ENCODE results near the gene LAMB1. TPM values are rescaled to one million over a fixed set of nuclear protein-coding genes. Genes with fewer than 3 reads are reported as not detected.
A peak's percentile ranks its signal among the peaks of the same experiment; 100 is the strongest.

Gene LAMB1
- total and polyA plus RNA-seq, 9 donors, result 233 to 692 (median 529) TPM

DNA sequence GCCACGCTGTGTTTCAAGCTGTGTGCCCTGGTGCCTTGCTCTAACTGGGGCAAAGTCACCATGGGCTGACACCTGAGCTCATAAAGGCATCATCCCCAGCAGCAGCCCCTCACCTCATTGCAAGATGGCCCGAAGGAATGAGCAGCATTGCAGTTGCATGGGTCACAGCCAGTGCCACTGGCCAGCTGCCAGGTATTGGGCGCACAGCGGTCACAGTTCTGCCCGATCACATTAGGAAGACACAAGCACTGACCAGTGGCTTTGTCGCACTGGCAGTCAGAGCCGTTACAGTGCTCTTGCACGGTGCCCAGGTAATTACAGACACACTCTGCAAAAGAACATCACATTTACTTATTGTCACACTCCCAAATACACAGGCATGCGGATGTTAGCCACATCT is 51.1 kb downstream of the LAMB1 start:
- DNase-seq, result no peak
- H3K4me3 ChIP-seq (ENCODE audit: low read length), result no peak overlapping the region
- H3K27ac ChIP-seq (ENCODE audit: low read length), result no peak overlapping the region
- H3K36me3 ChIP-seq (ENCODE audit: control insufficient read depth, insufficient read depth, low read length), result peaks cover 74% of the 10 kb centered on the region
- H3K27me3 ChIP-seq (ENCODE audit: control insufficient read depth, insufficient read depth, low read length), result no peaks in the 10 kb centered on the region
- H3K9me3 ChIP-seq (replicated peaks; ENCODE audit: control insufficient read depth, low read depth, low read length), result no peaks in the 10 kb centered on the region
- 77% methylated on average over 8 of the region's 9 CpGs for WGBS (ENCODE audit: insufficient coverage)
- peaks cover 13% of the 10 kb centered on the region for H3K4me1 ChIP-seq (ENCODE audit: control insufficient read depth, insufficient read depth, low read length)

DNA sequence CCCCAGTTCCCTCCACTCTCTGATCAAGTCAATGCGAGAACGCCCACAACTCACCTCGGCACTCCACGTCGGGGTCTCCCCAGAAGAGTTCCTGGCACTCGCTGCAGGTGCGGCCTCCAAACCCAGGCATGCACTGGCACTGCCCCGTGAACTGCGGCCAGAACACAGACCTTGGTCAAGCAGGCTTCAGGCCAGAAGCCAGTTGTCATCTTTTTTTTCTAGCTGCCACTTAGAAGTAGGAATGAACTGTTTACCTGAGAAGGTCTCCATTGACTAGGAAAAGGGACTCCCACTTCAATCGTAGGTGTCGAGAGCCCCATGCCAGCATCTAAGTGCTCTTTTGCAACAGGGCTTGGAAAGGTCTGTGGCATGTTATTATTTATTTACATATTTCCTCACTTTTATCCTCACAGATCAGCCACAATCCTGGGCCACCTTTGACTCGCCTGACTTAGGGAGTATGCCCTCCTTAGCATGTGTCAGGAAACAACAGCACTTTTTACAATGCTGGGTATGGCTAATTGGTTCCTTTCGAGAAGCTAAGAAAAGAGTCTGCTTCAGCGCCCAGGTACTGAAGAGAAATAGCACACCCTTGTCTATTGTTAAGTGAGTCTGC is 51.7 kb downstream of the LAMB1 start:
- H3K27me3 ChIP-seq (ENCODE audit: control insufficient read depth, insufficient read depth, low read length), result no peaks in the 10 kb centered on the region
- H3K4me1 ChIP-seq (ENCODE audit: control insufficient read depth, insufficient read depth, low read length), result peaks cover 16% of the 10 kb centered on the region
- H3K36me3 ChIP-seq (ENCODE audit: control insufficient read depth, insufficient read depth, low read length), result peaks cover 74% of the 10 kb centered on the region
- no peaks in the 10 kb centered on the region for H3K9me3 ChIP-seq (replicated peaks; ENCODE audit: control insufficient read depth, low read depth, low read length)
- H3K27ac ChIP-seq (ENCODE audit: low read length), result no peak overlapping the region
- WGBS (ENCODE audit: insufficient coverage), result 95% methylated on average over 8 of the region's 14 CpGs
- no peak overlapping the region for H3K4me3 ChIP-seq (ENCODE audit: low read length)
- no peak for DNase-seq

DNA sequence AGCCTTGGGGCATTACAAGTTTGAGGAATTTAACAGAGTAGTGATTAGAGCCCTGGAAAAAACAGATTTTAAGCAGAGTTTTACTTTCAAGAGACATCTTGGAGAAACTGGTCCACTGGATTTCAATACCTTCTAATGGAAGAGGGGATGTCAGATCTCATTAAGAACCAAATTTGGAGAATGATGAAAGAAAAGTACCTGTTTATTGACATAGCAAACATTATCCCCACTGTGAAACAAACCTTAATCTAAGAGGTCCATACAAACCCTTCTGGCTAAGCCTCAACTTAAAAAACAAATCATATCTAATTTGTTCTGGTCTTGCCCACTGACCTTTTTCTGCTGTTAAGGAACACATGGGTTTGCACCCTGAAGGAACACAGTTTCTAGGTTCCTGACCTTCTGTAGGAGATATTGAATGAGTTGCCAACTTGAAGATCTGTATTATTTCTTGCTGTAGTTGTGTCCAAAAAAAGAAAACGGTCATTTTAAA is 53.5 kb downstream of the LAMB1 start:
- Histone ChIP-seq H3K36me3 (ENCODE audit: control insufficient read depth, insufficient read depth, low read length) (peaks cover 79% of the 10 kb centered on the region), H3K4me1 (ENCODE audit: control insufficient read depth, insufficient read depth, low read length) (peaks cover 27% of the 10 kb centered on the region)
- no CpG with 5 or more reads among the region's 1 CpG for WGBS (ENCODE audit: insufficient coverage)

DNA sequence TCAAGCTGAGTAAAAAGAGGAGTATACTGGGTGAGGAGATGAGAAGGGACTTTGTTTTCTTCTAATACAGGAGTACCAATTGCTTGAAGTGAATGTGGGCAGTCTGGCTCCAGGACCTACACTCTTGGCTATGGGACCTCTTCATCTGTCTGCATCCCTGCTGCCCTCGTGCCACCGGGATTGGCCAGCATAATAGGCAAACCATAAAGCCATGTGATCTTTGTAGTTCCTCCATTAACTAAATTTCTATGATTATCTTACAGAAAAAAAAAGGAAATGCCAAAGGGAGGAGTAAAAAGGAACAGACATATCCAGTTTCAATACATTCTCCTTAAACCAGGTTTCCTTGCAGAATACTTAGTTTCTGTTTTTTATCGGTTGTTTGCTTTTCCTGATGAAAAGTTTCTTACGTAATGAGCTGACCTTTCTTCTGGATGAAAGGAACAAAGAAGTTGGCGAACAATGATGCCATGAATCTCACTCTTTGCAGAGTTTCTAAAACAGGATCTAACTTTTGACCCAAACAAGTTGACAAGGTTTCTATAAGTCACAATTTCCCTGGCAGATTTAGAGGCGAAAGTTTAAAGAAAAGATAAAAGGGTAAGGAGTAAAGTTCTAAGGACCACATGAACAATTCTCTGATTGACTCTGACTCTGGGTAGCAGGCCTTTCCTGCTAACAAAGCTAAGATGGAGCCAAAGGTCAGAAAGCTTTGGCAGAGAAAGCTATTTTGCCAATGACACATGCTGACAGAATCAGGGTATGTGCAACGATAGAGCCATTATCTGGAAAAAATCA is 54.1 kb downstream of the LAMB1 start:
- WGBS (ENCODE audit: insufficient coverage), result 64% methylated on average over 3 of the region's 7 CpGs
- H3K27ac ChIP-seq (ENCODE audit: low read length), result no peak overlapping the region
- no peaks in the 10 kb centered on the region for H3K27me3 ChIP-seq (ENCODE audit: control insufficient read depth, insufficient read depth, low read length)
- no peaks in the 10 kb centered on the region for H3K9me3 ChIP-seq (replicated peaks; ENCODE audit: control insufficient read depth, low read depth, low read length)
- H3K4me1 ChIP-seq (ENCODE audit: control insufficient read depth, insufficient read depth, low read length), result peaks cover 30% of the 10 kb centered on the region
- no peak overlapping the region for H3K4me3 ChIP-seq (ENCODE audit: low read length)
- peaks cover 82% of the 10 kb centered on the region for H3K36me3 ChIP-seq (ENCODE audit: control insufficient read depth, insufficient read depth, low read length)
- DNase-seq, result no peak

More for the DNA sequence above, 53.5 kb downstream of the LAMB1 start:
- H3K4me3 ChIP-seq (ENCODE audit: low read length), result no peak overlapping the region
- no peaks in the 10 kb centered on the region for H3K27me3 ChIP-seq (ENCODE audit: control insufficient read depth, insufficient read depth, low read length)
- H3K27ac ChIP-seq (ENCODE audit: low read length), result no peak overlapping the region
- H3K9me3 ChIP-seq (replicated peaks; ENCODE audit: control insufficient read depth, low read depth, low read length), result no peaks in the 10 kb centered on the region
- no peak for DNase-seq

DNA sequence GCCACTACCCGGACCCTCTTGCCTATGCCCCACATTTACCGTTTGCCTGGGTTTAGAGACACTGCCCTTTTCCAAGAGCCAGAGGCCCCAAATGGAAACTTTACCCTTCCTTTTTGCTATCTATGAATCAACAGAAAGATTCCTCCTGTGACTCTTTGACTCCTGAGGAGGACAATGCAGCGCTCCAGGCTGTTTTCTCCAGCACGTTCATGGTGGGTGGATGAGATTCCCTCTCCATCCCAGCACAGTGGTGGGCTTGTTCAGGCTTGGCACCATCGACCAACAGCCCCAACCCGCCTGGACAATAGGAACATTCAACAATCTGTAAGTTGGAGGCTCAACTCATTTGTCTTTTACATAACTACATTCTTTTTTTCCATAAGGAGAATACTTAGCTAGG is 56.1 kb downstream of the LAMB1 start:
- H3K9me3 ChIP-seq (replicated peaks; ENCODE audit: control insufficient read depth, low read depth, low read length), result no peaks in the 10 kb centered on the region
- peaks cover 77% of the 10 kb centered on the region for H3K36me3 ChIP-seq (ENCODE audit: control insufficient read depth, insufficient read depth, low read length)
- H3K27me3 ChIP-seq (ENCODE audit: control insufficient read depth, insufficient read depth, low read length), result no peaks in the 10 kb centered on the region
- WGBS (ENCODE audit: insufficient coverage), result 80% methylated on average over 2 of the region's 6 CpGs
- DNase-seq, result no peak
- peaks cover 19% of the 10 kb centered on the region for H3K4me1 ChIP-seq (ENCODE audit: control insufficient read depth, insufficient read depth, low read length)
- no peak overlapping the region for H3K27ac ChIP-seq (ENCODE audit: low read length)
- H3K4me3 ChIP-seq (ENCODE audit: low read length), result no peak overlapping the region

DNA sequence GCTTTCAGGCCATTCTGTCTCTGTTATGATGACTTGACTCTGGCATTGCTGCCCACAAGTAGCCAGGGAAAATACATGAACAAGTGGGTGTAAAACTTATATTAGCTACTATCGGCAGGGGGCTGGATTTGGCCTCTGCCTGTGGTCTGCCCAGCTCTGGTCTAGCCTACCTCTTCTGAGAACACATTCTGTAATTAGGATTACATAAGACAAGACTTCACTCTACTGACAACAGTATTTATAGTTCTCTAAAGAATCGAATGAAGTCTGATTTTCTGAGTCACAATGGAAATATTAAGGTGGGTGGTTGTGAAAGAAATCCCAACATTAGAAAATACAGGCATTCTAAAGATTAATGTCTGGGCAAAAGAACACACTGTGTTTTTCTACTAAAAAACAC is 56.5 kb downstream of the LAMB1 start:
- WGBS (ENCODE audit: insufficient coverage), result no CpG with 5 or more reads among the region's 2 CpGs
- H3K4me1 ChIP-seq (ENCODE audit: control insufficient read depth, insufficient read depth, low read length), result peaks cover 18% of the 10 kb centered on the region
- H3K9me3 ChIP-seq (replicated peaks; ENCODE audit: control insufficient read depth, low read depth, low read length), result no peaks in the 10 kb centered on the region
- H3K27ac ChIP-seq (ENCODE audit: low read length), result no peak overlapping the region
- no peak for DNase-seq
- no peaks in the 10 kb centered on the region for H3K27me3 ChIP-seq (ENCODE audit: control insufficient read depth, insufficient read depth, low read length)
- no peak overlapping the region for H3K4me3 ChIP-seq (ENCODE audit: low read length)
- peaks cover 73% of the 10 kb centered on the region for H3K36me3 ChIP-seq (ENCODE audit: control insufficient read depth, insufficient read depth, low read length)

DNA sequence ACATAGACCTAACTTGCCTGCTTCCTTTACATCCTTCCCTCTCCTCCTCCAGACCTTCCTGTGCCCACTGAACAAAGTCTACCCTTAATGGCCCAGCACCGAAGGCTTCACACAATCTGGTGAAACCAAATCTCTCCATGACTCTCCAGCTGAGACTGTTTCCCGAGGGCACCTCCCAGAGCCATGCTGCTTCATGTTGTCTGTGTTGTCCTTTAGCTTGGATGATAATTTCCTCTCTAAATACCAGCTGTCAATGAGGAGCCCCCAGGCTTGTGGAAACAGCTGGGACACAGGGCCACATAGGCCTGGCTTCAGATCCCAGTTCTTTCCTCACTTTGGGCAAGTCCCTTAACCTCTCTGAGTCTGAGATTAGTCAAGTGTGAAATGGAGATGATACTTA is 57.6 kb downstream of the LAMB1 start:
- Histone ChIP-seq H3K4me1 (ENCODE audit: control insufficient read depth, insufficient read depth, low read length) (peaks cover 18% of the 10 kb centered on the region), H3K27ac (ENCODE audit: low read length) (no peak overlapping the region), H3K9me3 (replicated peaks; ENCODE audit: control insufficient read depth, low read depth, low read length) (no peaks in the 10 kb centered on the region), H3K4me3 (ENCODE audit: low read length) (no peak overlapping the region), H3K27me3 (ENCODE audit: control insufficient read depth, insufficient read depth, low read length) (no peaks in the 10 kb centered on the region), H3K36me3 (ENCODE audit: control insufficient read depth, insufficient read depth, low read length) (peaks cover 71% of the 10 kb centered on the region)
- DNase-seq, result no peak
- WGBS (ENCODE audit: insufficient coverage), result 67% methylated on average over 1 of the region's 2 CpGs

DNA sequence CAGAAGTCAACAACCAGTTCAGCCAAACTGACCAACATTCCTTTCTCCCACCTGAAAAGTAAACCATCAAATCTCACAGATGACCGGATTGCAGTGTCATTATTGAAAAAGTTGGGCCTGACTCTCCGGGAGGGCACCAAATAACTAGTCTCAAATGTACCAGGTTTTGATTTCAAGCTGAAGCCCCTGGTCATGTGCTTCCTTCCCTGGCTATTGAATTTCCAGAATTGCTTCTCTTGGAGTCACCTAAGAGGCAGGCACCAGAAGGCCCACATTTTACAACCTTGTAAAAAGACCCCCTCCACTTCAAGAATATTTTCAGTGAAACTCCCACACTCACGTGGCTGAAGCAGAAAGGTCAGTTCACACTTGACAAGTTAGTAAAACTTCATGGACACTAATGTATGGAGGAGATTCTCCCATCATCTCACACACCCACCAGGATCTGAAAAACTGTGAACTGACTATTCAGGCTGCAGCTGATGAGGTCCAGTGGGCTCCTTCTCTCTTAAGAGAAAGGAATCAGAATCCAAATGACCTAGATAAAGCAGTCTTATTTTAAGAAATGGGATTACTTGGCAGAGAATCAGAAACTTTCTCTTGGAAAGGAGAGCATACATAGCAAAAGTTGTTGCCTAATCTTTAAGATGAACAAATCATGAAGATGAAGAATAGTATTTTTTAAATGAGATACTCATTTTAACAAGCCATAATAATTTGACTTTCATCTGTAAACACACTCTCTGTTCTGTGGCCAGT is 58.4 kb downstream of the LAMB1 start:
- Histone ChIP-seq H3K27ac (ENCODE audit: low read length) (no peak overlapping the region), H3K4me3 (ENCODE audit: low read length) (no peak overlapping the region), H3K9me3 (replicated peaks; ENCODE audit: control insufficient read depth, low read depth, low read length) (no peaks in the 10 kb centered on the region), H3K27me3 (ENCODE audit: control insufficient read depth, insufficient read depth, low read length) (no peaks in the 10 kb centered on the region), H3K36me3 (ENCODE audit: control insufficient read depth, insufficient read depth, low read length) (peaks cover 74% of the 10 kb centered on the region), H3K4me1 (ENCODE audit: control insufficient read depth, insufficient read depth, low read length) (peaks cover 24% of the 10 kb centered on the region)
- peak; percentile 60 for DNase-seq
- WGBS (ENCODE audit: insufficient coverage), result 88% methylated on average over 2 of the region's 3 CpGs

DNA sequence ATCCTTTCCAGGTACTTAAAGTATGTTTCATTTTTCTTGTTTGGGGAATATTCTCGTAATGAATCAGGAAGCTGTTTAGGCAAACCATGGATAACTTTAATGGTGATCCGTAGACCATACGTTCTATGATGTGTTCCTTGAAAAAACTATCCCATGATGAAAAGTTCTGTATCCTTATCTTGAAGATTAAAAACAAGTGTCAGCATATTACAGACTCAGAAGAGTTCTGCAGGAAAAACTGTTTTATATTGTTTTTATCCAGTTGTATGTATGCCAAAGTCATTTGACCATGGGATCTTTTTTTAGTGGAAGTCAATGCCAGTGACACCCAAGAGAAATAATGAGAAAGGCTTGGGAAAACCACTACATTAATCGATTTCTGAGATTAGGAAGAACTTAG is 59.9 kb downstream of the LAMB1 start:
- H3K27ac ChIP-seq (ENCODE audit: low read length), result no peak overlapping the region
- H3K27me3 ChIP-seq (ENCODE audit: control insufficient read depth, insufficient read depth, low read length), result no peaks in the 10 kb centered on the region
- no peaks in the 10 kb centered on the region for H3K9me3 ChIP-seq (replicated peaks; ENCODE audit: control insufficient read depth, low read depth, low read length)
- H3K4me1 ChIP-seq (ENCODE audit: control insufficient read depth, insufficient read depth, low read length), result peaks cover 36% of the 10 kb centered on the region
- no peak for DNase-seq
- H3K36me3 ChIP-seq (ENCODE audit: control insufficient read depth, insufficient read depth, low read length), result peaks cover 71% of the 10 kb centered on the region
- WGBS (ENCODE audit: insufficient coverage), result no CpG with 5 or more reads among the region's 4 CpGs
- H3K4me3 ChIP-seq (ENCODE audit: low read length), result no peak overlapping the region

DNA sequence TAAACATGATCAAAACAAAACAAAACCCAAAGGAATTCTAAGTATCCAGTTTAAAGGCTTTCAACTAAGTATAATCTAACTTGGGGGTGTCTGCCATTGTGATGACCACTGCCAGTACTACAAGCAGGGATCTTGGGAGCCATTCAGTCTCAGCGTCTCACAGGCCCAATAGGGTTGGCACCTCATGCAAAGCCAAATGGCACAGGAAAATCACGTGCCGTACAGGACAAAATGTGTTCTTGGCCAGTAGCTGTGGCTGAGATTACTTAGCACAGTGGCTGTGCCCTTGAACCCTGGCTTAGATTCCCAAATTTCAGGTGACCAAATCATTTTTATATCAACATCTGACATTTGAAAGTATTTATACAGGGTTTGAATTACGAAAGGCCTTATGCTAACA is 62.0 kb downstream of the LAMB1 start:
- H3K4me3 ChIP-seq (ENCODE audit: low read length), result no peak overlapping the region
- peaks cover 64% of the 10 kb centered on the region for H3K36me3 ChIP-seq (ENCODE audit: control insufficient read depth, insufficient read depth, low read length)
- 56% methylated on average over 1 of the region's 4 CpGs for WGBS (ENCODE audit: insufficient coverage)
- H3K27ac ChIP-seq (ENCODE audit: low read length), result no peak overlapping the region
- no peaks in the 10 kb centered on the region for H3K27me3 ChIP-seq (ENCODE audit: control insufficient read depth, insufficient read depth, low read length)
- no peaks in the 10 kb centered on the region for H3K9me3 ChIP-seq (replicated peaks; ENCODE audit: control insufficient read depth, low read depth, low read length)
- DNase-seq, result no peak
- peaks cover 36% of the 10 kb centered on the region for H3K4me1 ChIP-seq (ENCODE audit: control insufficient read depth, insufficient read depth, low read length)

All from muscle of leg (tissue), 11 donors.